ENCODE data around the gene RRP15. TPM values are rescaled to one million over a fixed set of nuclear protein-coding genes. Genes with fewer than 3 reads are reported as not detected.

RRP15 gene
- total RNA-seq, 1 donor from 2014 or later = 20.8 TPM

GRCh38 chr1:218254296-218254946, 30.7 kb upstream of the RRP15 start:
- DNase-seq = no peak
- TF ChIP-seq, protein P1, sequence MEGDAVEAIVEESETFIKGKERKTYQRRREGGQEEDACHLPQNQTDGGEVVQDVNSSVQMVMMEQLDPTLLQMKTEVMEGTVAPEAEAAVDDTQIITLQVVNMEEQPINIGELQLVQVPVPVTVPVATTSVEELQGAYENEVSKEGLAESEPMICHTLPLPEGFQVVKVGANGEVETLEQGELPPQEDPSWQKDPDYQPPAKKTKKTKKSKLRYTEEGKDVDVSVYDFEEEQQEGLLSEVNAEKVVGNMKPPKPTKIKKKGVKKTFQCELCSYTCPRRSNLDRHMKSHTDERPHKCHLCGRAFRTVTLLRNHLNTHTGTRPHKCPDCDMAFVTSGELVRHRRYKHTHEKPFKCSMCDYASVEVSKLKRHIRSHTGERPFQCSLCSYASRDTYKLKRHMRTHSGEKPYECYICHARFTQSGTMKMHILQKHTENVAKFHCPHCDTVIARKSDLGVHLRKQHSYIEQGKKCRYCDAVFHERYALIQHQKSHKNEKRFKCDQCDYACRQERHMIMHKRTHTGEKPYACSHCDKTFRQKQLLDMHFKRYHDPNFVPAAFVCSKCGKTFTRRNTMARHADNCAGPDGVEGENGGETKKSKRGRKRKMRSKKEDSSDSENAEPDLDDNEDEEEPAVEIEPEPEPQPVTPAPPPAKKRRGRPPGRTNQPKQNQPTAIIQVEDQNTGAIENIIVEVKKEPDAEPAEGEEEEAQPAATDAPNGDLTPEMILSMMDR (IDR thresholded peaks at IDR 0.05; ENCODE audit: borderline replicate concordance) = no peak
- Histone ChIP-seq H3K27me3 (ENCODE audit: low read depth) (peaks cover 12% of the 10 kb centered on the region), H3K4me1 (no peaks in the 10 kb centered on the region), H3K9me3 (replicated peaks) (peaks cover 17% of the 10 kb centered on the region), H3K36me3 (no peaks in the 10 kb centered on the region), H3K4me3 (no peak overlapping the region), H3K27ac (replicated peaks) (no peak overlapping the region)
- intact Hi-C loops (cut with micrococcal nuclease) = no loop called here

GRCh38 chr1:218255090-218255489, 30.0 kb upstream of the RRP15 start:
- intact Hi-C loops (cut with micrococcal nuclease) = no loop called here
- H3K36me3 ChIP-seq = no peaks in the 10 kb centered on the region
- H3K27ac ChIP-seq (replicated peaks) = no peak overlapping the region
- H3K4me3 ChIP-seq = no peak overlapping the region
- TF ChIP-seq, protein P1 (IDR thresholded peaks at IDR 0.05; ENCODE audit: borderline replicate concordance) = no peak
- peaks cover 23% of the 10 kb centered on the region for H3K9me3 ChIP-seq (replicated peaks)
- no peaks in the 10 kb centered on the region for H3K4me1 ChIP-seq
- peaks cover 9% of the 10 kb centered on the region for H3K27me3 ChIP-seq (ENCODE audit: low read depth)
- DNase-seq = no peak

- intact Hi-C loops (cut with micrococcal nuclease) = no loop called here
- Histone ChIP-seq H3K4me3 (no peak overlapping the region), H3K36me3 (no peaks in the 10 kb centered on the region), H3K27ac (replicated peaks) (no peak overlapping the region), H3K4me1 (no peaks in the 10 kb centered on the region), H3K9me3 (replicated peaks) (peaks cover 29% of the 10 kb centered on the region), H3K27me3 (ENCODE audit: low read depth) (peaks cover 13% of the 10 kb centered on the region)
- no peak for DNase-seq
- TF ChIP-seq, protein P1 (IDR thresholded peaks at IDR 0.05; ENCODE audit: borderline replicate concordance) = no peak
Measured at GRCh38 chr1:218257371-218257770, 27.7 kb upstream of the RRP15 start.

DNA sequence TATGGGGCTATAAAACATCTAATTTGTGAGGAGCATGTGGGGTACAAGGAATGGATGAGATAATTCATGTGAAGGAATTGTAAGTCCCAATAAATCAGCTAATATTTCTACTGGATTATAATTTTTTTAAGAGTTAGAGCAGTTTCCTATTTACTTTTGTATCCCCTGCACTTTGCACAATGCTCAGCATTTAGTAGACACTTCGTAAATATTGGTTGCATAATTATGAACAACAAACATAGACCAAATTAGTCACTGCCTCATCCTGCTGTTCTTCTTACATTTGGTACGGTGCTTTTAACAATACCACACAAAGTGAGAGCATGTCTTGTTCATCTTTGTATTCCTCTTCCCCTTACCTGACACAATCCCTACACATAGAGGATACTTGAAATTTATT, 27.1 kb upstream of the RRP15 start:
- Histone ChIP-seq H3K4me3 (no peak overlapping the region), H3K27me3 (ENCODE audit: low read depth) (peaks cover 11% of the 10 kb centered on the region), H3K36me3 (no peaks in the 10 kb centered on the region), H3K4me1 (no peaks in the 10 kb centered on the region), H3K9me3 (replicated peaks) (peaks cover 29% of the 10 kb centered on the region), H3K27ac (replicated peaks) (no peak overlapping the region)
- TF ChIP-seq, protein P1 (IDR thresholded peaks at IDR 0.05; ENCODE audit: borderline replicate concordance) = no peak
- no peak for DNase-seq
- intact Hi-C loops (cut with micrococcal nuclease) = no loop called here

DNA sequence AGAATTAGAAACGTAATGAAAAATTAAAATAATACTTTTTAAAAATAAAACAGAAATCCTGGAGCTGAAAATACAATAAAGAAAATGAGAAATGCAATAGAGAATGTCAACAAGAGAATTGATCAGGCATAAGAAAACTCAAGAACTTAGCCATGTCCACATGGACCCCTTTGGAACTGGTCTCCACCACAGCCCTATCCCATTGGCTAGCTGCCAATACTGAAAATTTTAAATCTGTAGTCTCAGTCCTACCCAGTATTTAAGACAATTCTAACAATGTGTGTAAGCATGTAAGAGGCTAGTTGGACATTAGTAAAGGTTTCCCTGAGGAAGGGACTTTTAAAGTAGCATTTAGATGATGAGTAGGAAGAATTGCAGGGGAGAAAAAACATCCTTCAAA, 25.8 kb upstream of the RRP15 start:
- TF ChIP-seq, protein P1 (IDR thresholded peaks at IDR 0.05; ENCODE audit: borderline replicate concordance) = no peak

More for the DNA sequence above, 25.8 kb upstream of the RRP15 start:
- Histone ChIP-seq H3K9me3 (replicated peaks) (peaks cover 29% of the 10 kb centered on the region), H3K27ac (replicated peaks) (no peak overlapping the region), H3K4me3 (no peak overlapping the region), H3K36me3 (no peaks in the 10 kb centered on the region), H3K4me1 (no peaks in the 10 kb centered on the region), H3K27me3 (ENCODE audit: low read depth) (peaks cover 11% of the 10 kb centered on the region)
- intact Hi-C loops (cut with micrococcal nuclease) = no loop called here
- no peak for DNase-seq
